Eye (tissue), 1 donor: ENCODE results near the gene PLAGL1.

Source experiments
- DNase-seq: peaks from one replicate; pipeline ENCODE4 v3.0.0-alpha.2; 2015

The PLAGL1 gene

GRCh38 chr6:144008846-144009245, 787 bp upstream of the PLAGL1 start:
- DNase-seq = no peak

- no peak for DNase-seq
These were observed 460 bp downstream of the PLAGL1 start for GRCh38 chr6:144007478-144008119.

- peak; percentile 62 for DNase-seq
These were observed 1.2 kb downstream of the PLAGL1 start for GRCh38 chr6:144006736-144007477.

GRCh38 chr6:143999406-143999805, 8.7 kb downstream of the PLAGL1 start:
- DNase-seq = no peak

GRCh38 chr6:143998686-143999085, 9.4 kb downstream of the PLAGL1 start:
- no peak for DNase-seq

GRCh38 chr6:143993965-143994646, 14.0 kb downstream of the PLAGL1 start:
- no peak for DNase-seq

- no peak for DNase-seq
These were observed 15.8 kb downstream of the PLAGL1 start for GRCh38 chr6:143992285-143992684.

- no peak for DNase-seq
These were observed 21.5 kb downstream of the PLAGL1 start for GRCh38 chr6:143986463-143987065.

GRCh38 chr6:143984666-143985065, 23.4 kb downstream of the PLAGL1 start:
- no peak for DNase-seq

GRCh38 chr6:143982968-143983367, 25.1 kb downstream of the PLAGL1 start:
- DNase-seq = no peak

GRCh38 chr6:143980921-143981320, 27.1 kb downstream of the PLAGL1 start:
- no peak for DNase-seq

- DNase-seq = no peak
These were observed 31.2 kb downstream of the PLAGL1 start for GRCh38 chr6:143976806-143977349.

- DNase-seq = no peak
These were observed 34.0 kb downstream of the PLAGL1 start for GRCh38 chr6:143974089-143974488.

GRCh38 chr6:143973097-143973966, 34.7 kb downstream of the PLAGL1 start:
- peak; percentile 84 for DNase-seq

GRCh38 chr6:143971482-143972205, 36.4 kb downstream of the PLAGL1 start:
- DNase-seq = no peak

GRCh38 chr6:143970456-143971218, 37.4 kb downstream of the PLAGL1 start:
- peak; percentile 61 for DNase-seq

GRCh38 chr6:143969077-143969476, 39.0 kb downstream of the PLAGL1 start:
- DNase-seq = no peak

GRCh38 chr6:143967706-143968376, 40.2 kb downstream of the PLAGL1 start:
- peak; percentile 33 for DNase-seq

GRCh38 chr6:143966312-143966711, 41.7 kb downstream of the PLAGL1 start:
- no peak for DNase-seq
